HG03442 (cell line): ENCODE results near the gene PTPRN2.

Experiments used
- ATAC-seq: cut with Tn5 transposase; IDR thresholded peaks from one replicate; pipeline ENCODE4 v1.9.1; 2021; ENCODE audit warnings: mild to moderate bottlenecking, moderate library complexity; ENCODE audit not compliant: unreplicated experiment

The PTPRN2 gene

GRCh38 chr7:157690058-157690832 is 897.4 kb downstream of the PTPRN2 start:
- ATAC-seq, result no peak

GRCh38 chr7:157689269-157690057 is 898.2 kb downstream of the PTPRN2 start:
- no peak for ATAC-seq

- ATAC-seq, result no peak
These were observed 898.9 kb downstream of the PTPRN2 start for GRCh38 chr7:157688533-157689268.

GRCh38 chr7:157687845-157688532 is 899.6 kb downstream of the PTPRN2 start:
- ATAC-seq, result no peak

GRCh38 chr7:157687158-157687557 is 900.5 kb downstream of the PTPRN2 start:
- ATAC-seq, result no peak

- no peak for ATAC-seq
These were observed 901.2 kb downstream of the PTPRN2 start for GRCh38 chr7:157686285-157686894.

- ATAC-seq, result no peak
These were observed 902.0 kb downstream of the PTPRN2 start for GRCh38 chr7:157685430-157686284.

GRCh38 chr7:157684909-157685429 is 902.7 kb downstream of the PTPRN2 start:
- ATAC-seq, result no peak

- no peak for ATAC-seq
These were observed 903.3 kb downstream of the PTPRN2 start for GRCh38 chr7:157684157-157684908.

GRCh38 chr7:157683747-157684156 is 903.9 kb downstream of the PTPRN2 start:
- ATAC-seq, result no peak

- ATAC-seq, result no peak
These were observed 904.5 kb downstream of the PTPRN2 start for GRCh38 chr7:157682946-157683746.

GRCh38 chr7:157682064-157682945 is 905.3 kb downstream of the PTPRN2 start:
- ATAC-seq, result no peak

GRCh38 chr7:157679607-157680006 is 908.0 kb downstream of the PTPRN2 start:
- ATAC-seq, result no peak

- ATAC-seq, result no peak
These were observed 909.1 kb downstream of the PTPRN2 start for GRCh38 chr7:157678501-157678900.

- no peak for ATAC-seq
These were observed 911.0 kb downstream of the PTPRN2 start for GRCh38 chr7:157676456-157677255.

GRCh38 chr7:157676001-157676400 is 911.6 kb downstream of the PTPRN2 start:
- ATAC-seq, result no peak
